ENCODE measurements around the gene NPY.

- TF ChIP-seq CTCF (IDR thresholded peaks at IDR 0.05), result no peak
- no peak for TF ChIP-seq EP300 (IDR thresholded peaks at IDR 0.05; ENCODE audit: borderline replicate concordance in 1 of 2, low read depth in 1 of 2, low read length in 1 of 2)
- TF ChIP-seq SMC3 (IDR thresholded peaks at IDR 0.05; ENCODE audit: low read depth, low read length), result no peak
- TF ChIP-seq TAF1 (IDR thresholded peaks at IDR 0.05; ENCODE audit: borderline replicate concordance, low read depth, low read length), result no peak
- TF ChIP-seq RFX5 (IDR thresholded peaks at IDR 0.05; ENCODE audit: low read length), result no peak
- TF ChIP-seq EZH2phosphoT487 (IDR thresholded peaks at IDR 0.05; ENCODE audit: borderline replicate concordance, low read depth), result no peak
- no peak for TF ChIP-seq MEF2A (IDR thresholded peaks at IDR 0.05; ENCODE audit: borderline replicate concordance, low read depth)
- TF ChIP-seq POLR2AphosphoS5 (IDR thresholded peaks at IDR 0.05; ENCODE audit: low read depth, low read length), result no peak
- no peak for TF ChIP-seq RCOR1 (IDR thresholded peaks at IDR 0.05; ENCODE audit: low read length)
- no peak for TF ChIP-seq RAD21 (IDR thresholded peaks at IDR 0.05; ENCODE audit: low read length)
- TF ChIP-seq, protein P1, sequence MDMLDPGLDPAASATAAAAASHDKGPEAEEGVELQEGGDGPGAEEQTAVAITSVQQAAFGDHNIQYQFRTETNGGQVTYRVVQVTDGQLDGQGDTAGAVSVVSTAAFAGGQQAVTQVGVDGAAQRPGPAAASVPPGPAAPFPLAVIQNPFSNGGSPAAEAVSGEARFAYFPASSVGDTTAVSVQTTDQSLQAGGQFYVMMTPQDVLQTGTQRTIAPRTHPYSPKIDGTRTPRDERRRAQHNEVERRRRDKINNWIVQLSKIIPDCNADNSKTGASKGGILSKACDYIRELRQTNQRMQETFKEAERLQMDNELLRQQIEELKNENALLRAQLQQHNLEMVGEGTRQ (IDR thresholded peaks at IDR 0.05; ENCODE audit: borderline replicate concordance, low read depth, low read length), result no peak
- TF ChIP-seq CHD2 (IDR thresholded peaks at IDR 0.05; ENCODE audit: low read length, partially characterized antibody), result no peak
- no peak for TF ChIP-seq TCF12 (IDR thresholded peaks at IDR 0.05)
Measured at GRCh38 chr7:24319209-24319608, 35.2 kb downstream of the NPY start.
